ENCODE results near the gene NSUN6. TPM values are rescaled to one million over a fixed set of nuclear protein-coding genes. Genes with fewer than 3 reads are reported as not detected.

The NSUN6 gene
- polyA plus RNA-seq, 1 of the 3 experiments (the other 2 are of a cell fraction), result 5.3 TPM

GRCh38 chr10:18516851-18517250, 134.5 kb downstream of the NSUN6 start:
- H3K36me3 ChIP-seq (replicated peaks in 1 of 2; ENCODE audit: control insufficient read depth in 1 of 2, insufficient read depth in 2 of 2, low read length in 1 of 2), result no peaks in the 10 kb centered on the region
- no peak overlapping the region for H2AFZ ChIP-seq (ENCODE audit: low read depth)
- H3K4me3 ChIP-seq (ENCODE audit: low read depth in 2 of 2, low read length in 1 of 2), result no peak overlapping the region
- H3K79me2 ChIP-seq (ENCODE audit: insufficient read depth), result no peaks in the 10 kb centered on the region
- H3K27ac ChIP-seq (ENCODE audit: low read depth in 2 of 2, low read length in 1 of 2), result peak overlapping the region in 1 of 2 experiments; percentile 18; a peak in 2 of 4 replicates
- H3K9me3 ChIP-seq, result no peaks in the 10 kb centered on the region
- no peaks in the 10 kb centered on the region for H3K27me3 ChIP-seq (ENCODE audit: insufficient read depth)
- DNase-seq, result peak; percentile 12
- ChIA-PET POLR2A (no interaction called here), CTCF (interaction anchor here (0.7 kb wide), 1 partner anchor 25 kb away, joined by 3 read pairs; no protein-coding TSS in a partner anchor)
- no peak overlapping the region for H3K4me2 ChIP-seq
- H3F3A ChIP-seq (replicated peaks; ENCODE audit: insufficient read depth), result no peaks in the 10 kb centered on the region
- H3K9ac ChIP-seq, result no peak overlapping the region
- H3K4me1 ChIP-seq (ENCODE audit: control insufficient read depth in 1 of 2, insufficient read depth in 2 of 2, low read depth in 1 of 2, low read length in 1 of 2), result peaks cover 0 to 6% of the 10 kb centered on the region in 2 experiments; a peak in 1 of 4 replicates
- no peaks in the 10 kb centered on the region for H4K20me1 ChIP-seq (ENCODE audit: insufficient read depth)
- no peaks in the 10 kb centered on the region for H3K9me2 ChIP-seq
- 77% methylated on average over 3 of the region's 3 CpGs for WGBS (ENCODE audit: low lambda C conversion rate)
- TF ChIP-seq, protein P1, sequence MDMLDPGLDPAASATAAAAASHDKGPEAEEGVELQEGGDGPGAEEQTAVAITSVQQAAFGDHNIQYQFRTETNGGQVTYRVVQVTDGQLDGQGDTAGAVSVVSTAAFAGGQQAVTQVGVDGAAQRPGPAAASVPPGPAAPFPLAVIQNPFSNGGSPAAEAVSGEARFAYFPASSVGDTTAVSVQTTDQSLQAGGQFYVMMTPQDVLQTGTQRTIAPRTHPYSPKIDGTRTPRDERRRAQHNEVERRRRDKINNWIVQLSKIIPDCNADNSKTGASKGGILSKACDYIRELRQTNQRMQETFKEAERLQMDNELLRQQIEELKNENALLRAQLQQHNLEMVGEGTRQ (IDR thresholded peaks at IDR 0.05; ENCODE audit: borderline replicate concordance, low read depth, low read length), result no peak
- no peak for TF ChIP-seq EZH2phosphoT487 (IDR thresholded peaks at IDR 0.05; ENCODE audit: borderline replicate concordance, low read depth)

DNA sequence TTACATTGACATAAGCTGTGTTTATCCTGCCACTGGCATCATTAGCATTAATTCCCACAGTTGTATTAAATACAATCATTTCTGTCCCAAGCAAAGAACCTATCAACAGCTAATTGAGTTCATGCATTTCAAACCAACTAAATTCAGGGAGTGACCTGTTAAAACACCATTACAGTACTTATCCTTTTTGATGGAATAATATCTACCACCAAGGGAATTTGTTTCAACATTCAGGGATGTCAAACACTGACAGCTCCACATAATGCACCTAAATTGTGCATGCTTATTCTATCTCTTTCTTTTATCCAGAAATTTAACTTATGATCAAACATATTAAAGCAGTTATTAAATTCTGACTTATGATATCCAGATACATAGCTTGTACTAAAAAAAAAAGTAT, 136.8 kb downstream of the NSUN6 start:
- Histone ChIP-seq H3K36me3 (replicated peaks in 1 of 2; ENCODE audit: control insufficient read depth in 1 of 2, insufficient read depth in 2 of 2, low read length in 1 of 2) (no peaks in the 10 kb centered on the region), H3K4me2 (no peak overlapping the region), H2AFZ (ENCODE audit: low read depth) (no peak overlapping the region), H3K4me1 (ENCODE audit: control insufficient read depth in 1 of 2, insufficient read depth in 2 of 2, low read depth in 1 of 2, low read length in 1 of 2) (peaks cover 0 to 6% of the 10 kb centered on the region in 2 experiments; a peak in 1 of 4 replicates), H4K20me1 (ENCODE audit: insufficient read depth) (no peaks in the 10 kb centered on the region), H3K27me3 (ENCODE audit: insufficient read depth) (no peaks in the 10 kb centered on the region), H3K9ac (no peak overlapping the region), H3K4me3 (ENCODE audit: low read depth in 2 of 2, low read length in 1 of 2) (no peak overlapping the region), H3K79me2 (ENCODE audit: insufficient read depth) (no peaks in the 10 kb centered on the region), H3F3A (replicated peaks; ENCODE audit: insufficient read depth) (no peaks in the 10 kb centered on the region), H3K27ac (ENCODE audit: low read depth in 2 of 2, low read length in 1 of 2) (no peak overlapping the region), H3K9me2 (no peaks in the 10 kb centered on the region), H3K9me3 (no peaks in the 10 kb centered on the region)
- no peak for DNase-seq
- ChIA-PET CTCF (interaction anchor here (1.5 kb wide), 1 partner anchor 18 kb away, joined by 3 read pairs; no protein-coding TSS in a partner anchor), POLR2A (no interaction called here)
- TF ChIP-seq CHD2 (IDR thresholded peaks at IDR 0.05; ENCODE audit: low read length, partially characterized antibody) (no peak), EP300 (IDR thresholded peaks at IDR 0.05; ENCODE audit: borderline replicate concordance in 1 of 2, low read depth in 1 of 2, low read length in 1 of 2) (no peak), MXI1 (IDR thresholded peaks at IDR 0.05; ENCODE audit: low read depth, low read length) (no peak), FOXM1 (IDR thresholded peaks at IDR 0.05; ENCODE audit: low read depth) (no peak), RAD21 (IDR thresholded peaks at IDR 0.05; ENCODE audit: low read length) (no peak), TAF1 (IDR thresholded peaks at IDR 0.05; ENCODE audit: borderline replicate concordance, low read depth, low read length) (no peak), IRF3 (IDR thresholded peaks at IDR 0.05; ENCODE audit: low read depth, low read length) (no peak), POLR2AphosphoS5 (IDR thresholded peaks at IDR 0.05; ENCODE audit: low read depth, low read length) (no peak), FOSL2 (IDR thresholded peaks at IDR 0.05; ENCODE audit: borderline replicate concordance, low read depth) (no peak), FOXJ3 (CRISPR knock-in tag; IDR thresholded peaks at IDR 0.05) (no peak), PBX3 (IDR thresholded peaks at IDR 0.05) (no peak), NFIC (IDR thresholded peaks at IDR 0.05; ENCODE audit: borderline replicate concordance) (no peak), EZH2phosphoT487 (IDR thresholded peaks at IDR 0.05; ENCODE audit: borderline replicate concordance, low read depth) (no peak)
- TF ChIP-seq, protein P1 (IDR thresholded peaks at IDR 0.05; ENCODE audit: borderline replicate concordance, low read depth, low read length), result no peak
- TF ChIP-seq, protein P2, sequence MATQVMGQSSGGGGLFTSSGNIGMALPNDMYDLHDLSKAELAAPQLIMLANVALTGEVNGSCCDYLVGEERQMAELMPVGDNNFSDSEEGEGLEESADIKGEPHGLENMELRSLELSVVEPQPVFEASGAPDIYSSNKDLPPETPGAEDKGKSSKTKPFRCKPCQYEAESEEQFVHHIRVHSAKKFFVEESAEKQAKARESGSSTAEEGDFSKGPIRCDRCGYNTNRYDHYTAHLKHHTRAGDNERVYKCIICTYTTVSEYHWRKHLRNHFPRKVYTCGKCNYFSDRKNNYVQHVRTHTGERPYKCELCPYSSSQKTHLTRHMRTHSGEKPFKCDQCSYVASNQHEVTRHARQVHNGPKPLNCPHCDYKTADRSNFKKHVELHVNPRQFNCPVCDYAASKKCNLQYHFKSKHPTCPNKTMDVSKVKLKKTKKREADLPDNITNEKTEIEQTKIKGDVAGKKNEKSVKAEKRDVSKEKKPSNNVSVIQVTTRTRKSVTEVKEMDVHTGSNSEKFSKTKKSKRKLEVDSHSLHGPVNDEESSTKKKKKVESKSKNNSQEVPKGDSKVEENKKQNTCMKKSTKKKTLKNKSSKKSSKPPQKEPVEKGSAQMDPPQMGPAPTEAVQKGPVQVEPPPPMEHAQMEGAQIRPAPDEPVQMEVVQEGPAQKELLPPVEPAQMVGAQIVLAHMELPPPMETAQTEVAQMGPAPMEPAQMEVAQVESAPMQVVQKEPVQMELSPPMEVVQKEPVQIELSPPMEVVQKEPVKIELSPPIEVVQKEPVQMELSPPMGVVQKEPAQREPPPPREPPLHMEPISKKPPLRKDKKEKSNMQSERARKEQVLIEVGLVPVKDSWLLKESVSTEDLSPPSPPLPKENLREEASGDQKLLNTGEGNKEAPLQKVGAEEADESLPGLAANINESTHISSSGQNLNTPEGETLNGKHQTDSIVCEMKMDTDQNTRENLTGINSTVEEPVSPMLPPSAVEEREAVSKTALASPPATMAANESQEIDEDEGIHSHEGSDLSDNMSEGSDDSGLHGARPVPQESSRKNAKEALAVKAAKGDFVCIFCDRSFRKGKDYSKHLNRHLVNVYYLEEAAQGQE (IDR thresholded peaks at IDR 0.05; ENCODE audit: low read depth, low read length), result no peak
- TF ChIP-seq, protein P3, sequence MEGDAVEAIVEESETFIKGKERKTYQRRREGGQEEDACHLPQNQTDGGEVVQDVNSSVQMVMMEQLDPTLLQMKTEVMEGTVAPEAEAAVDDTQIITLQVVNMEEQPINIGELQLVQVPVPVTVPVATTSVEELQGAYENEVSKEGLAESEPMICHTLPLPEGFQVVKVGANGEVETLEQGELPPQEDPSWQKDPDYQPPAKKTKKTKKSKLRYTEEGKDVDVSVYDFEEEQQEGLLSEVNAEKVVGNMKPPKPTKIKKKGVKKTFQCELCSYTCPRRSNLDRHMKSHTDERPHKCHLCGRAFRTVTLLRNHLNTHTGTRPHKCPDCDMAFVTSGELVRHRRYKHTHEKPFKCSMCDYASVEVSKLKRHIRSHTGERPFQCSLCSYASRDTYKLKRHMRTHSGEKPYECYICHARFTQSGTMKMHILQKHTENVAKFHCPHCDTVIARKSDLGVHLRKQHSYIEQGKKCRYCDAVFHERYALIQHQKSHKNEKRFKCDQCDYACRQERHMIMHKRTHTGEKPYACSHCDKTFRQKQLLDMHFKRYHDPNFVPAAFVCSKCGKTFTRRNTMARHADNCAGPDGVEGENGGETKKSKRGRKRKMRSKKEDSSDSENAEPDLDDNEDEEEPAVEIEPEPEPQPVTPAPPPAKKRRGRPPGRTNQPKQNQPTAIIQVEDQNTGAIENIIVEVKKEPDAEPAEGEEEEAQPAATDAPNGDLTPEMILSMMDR (IDR thresholded peaks at IDR 0.05), result no peak

Data from SK-N-SH (cell line).